Chondrocyte (in vitro differentiated cells): ENCODE data around the gene WNT11. TPM values are rescaled to one million over a fixed set of nuclear protein-coding genes. Genes with fewer than 3 reads are reported as not detected.

Experiments used
- DNase-seq: peaks from one replicate; pipeline ENCODE4 v3.0.0; 2021; ENCODE audit warnings: mixed read lengths, low spot score
- H3K27ac Mint-ChIP-seq: one replicate; pipeline ENCODE4 v1.8.0; 2021; ENCODE audit warnings: mild to moderate bottlenecking, moderate library complexity, mixed read lengths; ENCODE audit not compliant: unreplicated experiment
- H3K27me3 Mint-ChIP-seq: 2 replicates; pipeline ENCODE4 v1.8.0; 2021; ENCODE audit warnings: low read depth, mixed read lengths
- H3K36me3 Mint-ChIP-seq: 2 replicates; pipeline ENCODE4 v1.8.0; 2021; ENCODE audit warnings: low read depth, mixed read lengths
- H3K4me1 Mint-ChIP-seq: 2 replicates; pipeline ENCODE4 v1.8.0; 2021; ENCODE audit warnings: low read depth, mild to moderate bottlenecking, mixed read lengths
- H3K4me3 Mint-ChIP-seq: one replicate; pipeline ENCODE4 v1.8.0; 2021; ENCODE audit warnings: mild to moderate bottlenecking, moderate library complexity, mixed read lengths; ENCODE audit not compliant: unreplicated experiment
- H3K9me3 Mint-ChIP-seq: 2 replicates; pipeline ENCODE4 v1.8.0; 2021; ENCODE audit warnings: low read depth, mixed read lengths
- total RNA-seq: library from RNA; stranded (reverse); gene quantifications from 3 replicates; pipeline ENCODE4 v1.2.1, GENCODE V29; 2021
- TF ChIP-seq, protein P1 (sequence below): fragments of 200-600 bp; sonication (generic); IDR thresholded peaks from 2 replicates; pipeline ENCODE4 v1.5.0; 2021; ENCODE audit warnings: antibody characterized with exemption, mild to moderate bottlenecking, moderate library complexity

WNT11 gene
- total RNA-seq, 1 donor from 2014 or later: 24.5 TPM

DNA sequence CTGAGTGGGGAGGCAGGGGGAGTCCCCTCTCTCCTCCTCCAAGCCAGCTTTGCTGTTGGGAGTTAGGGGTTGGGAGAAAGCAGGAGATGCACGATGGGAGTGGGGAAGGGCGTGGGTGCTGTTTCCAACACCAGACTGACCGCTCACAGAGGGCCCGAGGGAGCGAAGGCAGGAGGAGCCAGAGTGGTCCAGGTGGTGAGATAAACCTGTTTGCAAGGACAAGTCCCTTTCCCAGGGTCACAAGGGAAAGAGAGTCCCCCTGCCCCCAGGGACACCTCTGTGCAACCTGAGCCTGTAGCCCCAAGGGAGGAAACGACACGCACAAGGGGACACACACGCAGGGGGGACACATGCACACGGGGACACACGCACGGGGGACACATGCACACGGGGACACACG is 42.2 kb downstream of the WNT11 start:
- Mint-ChIP-seq H3K4me3 (no peak overlapping the region), H3K9me3 (no peaks in the 10 kb centered on the region), H3K27me3 (no peaks in the 10 kb centered on the region), H3K27ac (no peak overlapping the region), H3K4me1 (peaks cover 32% of the 10 kb centered on the region), H3K36me3 (no peaks in the 10 kb centered on the region)
- TF ChIP-seq, protein P1, sequence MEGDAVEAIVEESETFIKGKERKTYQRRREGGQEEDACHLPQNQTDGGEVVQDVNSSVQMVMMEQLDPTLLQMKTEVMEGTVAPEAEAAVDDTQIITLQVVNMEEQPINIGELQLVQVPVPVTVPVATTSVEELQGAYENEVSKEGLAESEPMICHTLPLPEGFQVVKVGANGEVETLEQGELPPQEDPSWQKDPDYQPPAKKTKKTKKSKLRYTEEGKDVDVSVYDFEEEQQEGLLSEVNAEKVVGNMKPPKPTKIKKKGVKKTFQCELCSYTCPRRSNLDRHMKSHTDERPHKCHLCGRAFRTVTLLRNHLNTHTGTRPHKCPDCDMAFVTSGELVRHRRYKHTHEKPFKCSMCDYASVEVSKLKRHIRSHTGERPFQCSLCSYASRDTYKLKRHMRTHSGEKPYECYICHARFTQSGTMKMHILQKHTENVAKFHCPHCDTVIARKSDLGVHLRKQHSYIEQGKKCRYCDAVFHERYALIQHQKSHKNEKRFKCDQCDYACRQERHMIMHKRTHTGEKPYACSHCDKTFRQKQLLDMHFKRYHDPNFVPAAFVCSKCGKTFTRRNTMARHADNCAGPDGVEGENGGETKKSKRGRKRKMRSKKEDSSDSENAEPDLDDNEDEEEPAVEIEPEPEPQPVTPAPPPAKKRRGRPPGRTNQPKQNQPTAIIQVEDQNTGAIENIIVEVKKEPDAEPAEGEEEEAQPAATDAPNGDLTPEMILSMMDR: no peak
- no peak for DNase-seq

DNA sequence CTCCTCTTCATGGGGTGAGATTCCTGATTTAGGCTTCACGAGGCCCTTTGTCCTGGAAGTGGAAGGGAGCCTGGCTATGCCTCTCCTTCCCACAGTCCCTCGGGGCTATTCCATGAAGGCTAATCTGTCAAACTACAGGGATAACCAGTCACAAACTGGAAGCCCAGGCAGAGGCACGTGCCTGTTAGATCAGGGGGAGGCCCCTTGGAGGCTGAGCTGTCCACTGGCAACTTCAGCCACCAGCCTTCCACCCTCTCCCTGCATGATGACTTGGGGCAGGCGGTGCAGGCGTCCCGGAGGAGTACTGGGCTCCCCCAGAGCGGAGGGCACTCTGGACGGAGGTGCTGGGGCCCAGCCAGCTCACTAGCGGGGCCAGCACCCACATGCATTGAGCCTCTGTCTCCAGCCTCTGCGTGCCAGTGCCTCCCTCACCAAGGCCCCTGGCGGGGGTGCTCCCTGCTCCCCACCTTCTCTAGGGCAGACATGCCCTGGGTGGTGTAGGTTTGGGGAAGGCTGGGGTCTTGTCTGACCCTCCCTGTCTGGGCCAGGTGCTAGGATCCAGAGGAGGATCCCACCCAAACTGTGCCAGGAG is 42.9 kb downstream of the WNT11 start:
- Mint-ChIP-seq H3K4me3 (no peak overlapping the region), H3K36me3 (no peaks in the 10 kb centered on the region), H3K4me1 (peaks cover 28% of the 10 kb centered on the region), H3K9me3 (no peaks in the 10 kb centered on the region), H3K27ac (no peak overlapping the region), H3K27me3 (no peaks in the 10 kb centered on the region)
- DNase-seq: no peak
- TF ChIP-seq, protein P1: no peak

GRCh38 chr11:76162336-76163288 is 43.7 kb downstream of the WNT11 start:
- peak; percentile 68 for DNase-seq
- H3K27ac Mint-ChIP-seq: no peak overlapping the region
- no peaks in the 10 kb centered on the region for H3K36me3 Mint-ChIP-seq
- H3K27me3 Mint-ChIP-seq: no peaks in the 10 kb centered on the region
- peaks cover 27% of the 10 kb centered on the region for H3K4me1 Mint-ChIP-seq
- H3K9me3 Mint-ChIP-seq: no peaks in the 10 kb centered on the region
- no peak overlapping the region for H3K4me3 Mint-ChIP-seq
- TF ChIP-seq, protein P1: no peak

GRCh38 chr11:76161261-76161961 is 44.9 kb downstream of the WNT11 start:
- H3K36me3 Mint-ChIP-seq: no peaks in the 10 kb centered on the region
- peak; percentile 56 for DNase-seq
- no peaks in the 10 kb centered on the region for H3K27me3 Mint-ChIP-seq
- H3K9me3 Mint-ChIP-seq: no peaks in the 10 kb centered on the region
- TF ChIP-seq, protein P1: no peak
- H3K4me1 Mint-ChIP-seq: peaks cover 22% of the 10 kb centered on the region
- peak overlapping the region; percentile 6 for H3K4me3 Mint-ChIP-seq
- no peak overlapping the region for H3K27ac Mint-ChIP-seq

- no peaks in the 10 kb centered on the region for H3K27me3 Mint-ChIP-seq
- TF ChIP-seq, protein P1: no peak
- no peaks in the 10 kb centered on the region for H3K9me3 Mint-ChIP-seq
Observed at GRCh38 chr11:76160856-76161255, 45.4 kb downstream of the WNT11 start.

More at GRCh38 chr11:76160856-76161255, 45.4 kb downstream of the WNT11 start:
- Mint-ChIP-seq H3K4me1 (peaks cover 23% of the 10 kb centered on the region), H3K27ac (no peak overlapping the region), H3K4me3 (no peak overlapping the region), H3K36me3 (no peaks in the 10 kb centered on the region)
- DNase-seq: peak; percentile 42
